DOHH2 (cell line): ENCODE data around the gene DPYD.

ENCODE experiments used
- H3F3A ChIP-seq: fragments of 200-600 bp; sonication (generic), shearing (Covaris generic); 2 replicates; pipeline ENCODE4 v1.6.0; 2016; ENCODE audit warnings: antibody characterized with exemption, mild to moderate bottlenecking; ENCODE audit not compliant: control insufficient read depth, insufficient read depth
- H3K27ac ChIP-seq: fragments of 200-600 bp; sonication (generic); 2 replicates; pipeline ENCODE4 v1.5.1; 2014; ENCODE audit warnings: low read depth, mild to moderate bottlenecking, low read length, moderate library complexity
- H3K27me3 ChIP-seq: fragments of 200-600 bp; sonication (generic); 2 replicates; pipeline ENCODE4 v1.6.1; 2014; ENCODE audit warnings: mild to moderate bottlenecking, low read length, mixed read lengths; ENCODE audit not compliant: control insufficient read depth
- H3K36me3 ChIP-seq: fragments of 200-600 bp; sonication (generic); 2 replicates; pipeline ENCODE4 v1.6.1; 2014; ENCODE audit warnings: mild to moderate bottlenecking, low read length, moderate library complexity, mixed read lengths; ENCODE audit not compliant: control insufficient read depth
- H3K4me1 ChIP-seq: fragments of 200-600 bp; sonication (generic); 2 replicates; pipeline ENCODE4 v1.6.1; 2014; ENCODE audit warnings: mild to moderate bottlenecking, low read length, mixed read lengths; ENCODE audit not compliant: control insufficient read depth
- H3K4me2 ChIP-seq: fragments of 200-600 bp; sonication (generic); 2 replicates; pipeline ENCODE4 v1.6.0; 2014; ENCODE audit warnings: mild to moderate bottlenecking, low read length, moderate library complexity
- H3K4me3 ChIP-seq: fragments of 200-600 bp; sonication (generic); 2 replicates; pipeline ENCODE4 v1.5.1; 2014; ENCODE audit warnings: mild to moderate bottlenecking, low read length, mixed read lengths
- H3K79me2 ChIP-seq: fragments of 200-600 bp; sonication (generic); 2 replicates; pipeline ENCODE4 v1.6.1; 2014; ENCODE audit warnings: mild to moderate bottlenecking, low read length, mixed read lengths; ENCODE audit not compliant: control insufficient read depth
- H3K9me2 ChIP-seq: fragments of 200-600 bp; sonication (generic); replicated peaks from 2 replicates; pipeline ENCODE4 v1.6.1; 2014; ENCODE audit warnings: mild to moderate bottlenecking, low read length, mixed read lengths; ENCODE audit not compliant: control insufficient read depth
- H3K9me3 ChIP-seq: fragments of 200-600 bp; sonication (generic); 2 replicates; pipeline ENCODE4 v1.6.1; 2014; ENCODE audit warnings: antibody characterized with exemption, low read length, mixed read lengths; ENCODE audit not compliant: control insufficient read depth, insufficient read depth
- H4K20me1 ChIP-seq: fragments of 200-600 bp; sonication (generic); 2 replicates; pipeline ENCODE4 v1.6.0; 2014; ENCODE audit warnings: low read depth, mild to moderate bottlenecking, antibody characterized with exemption, low read length, moderate library complexity; ENCODE audit not compliant: control insufficient read depth, insufficient read depth
- CTCF ChIP-seq: fragments of 200-600 bp; sonication (generic); IDR thresholded peaks from one replicate; pipeline ENCODE4 v1.5.1; 2014; ENCODE audit warnings: antibody characterized with exemption, mild to moderate bottlenecking, low read depth, low read length; ENCODE audit not compliant: poor library complexity, severe bottlenecking
- EZH2phosphoT487 ChIP-seq: fragments of 200-600 bp; sonication (generic); IDR thresholded peaks from 2 replicates; pipeline ENCODE4 v1.6.1; 2017; ENCODE audit warnings: borderline replicate concordance, mild to moderate bottlenecking, antibody characterized with exemption, low read length, moderate library complexity, mixed read lengths

DPYD gene

DNA sequence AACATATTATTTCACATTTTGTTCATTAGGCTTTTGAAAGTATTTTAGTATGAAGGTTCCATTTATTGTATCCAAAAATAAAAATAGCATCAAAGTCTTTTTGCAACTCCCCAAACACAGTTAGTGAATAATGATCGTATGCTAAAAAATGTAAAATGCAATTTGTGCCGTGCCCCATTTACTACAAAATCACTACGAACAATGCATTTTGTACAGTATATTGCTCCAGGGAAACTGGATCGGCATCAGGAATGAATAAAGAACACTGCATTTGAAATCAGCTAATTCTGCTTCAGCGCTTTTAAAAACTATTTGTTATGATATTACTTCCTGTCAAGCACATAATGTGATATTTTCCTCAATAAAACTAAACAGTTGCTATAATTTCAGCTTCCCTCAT is 547.8 kb downstream of the DPYD start:
- no peaks in the 10 kb centered on the region for H3K9me3 ChIP-seq
- no peaks in the 10 kb centered on the region for H3F3A ChIP-seq
- H3K36me3 ChIP-seq: no peaks in the 10 kb centered on the region
- H3K27ac ChIP-seq: no peak overlapping the region
- H3K79me2 ChIP-seq: no peaks in the 10 kb centered on the region
- H4K20me1 ChIP-seq: no peaks in the 10 kb centered on the region
- H3K4me2 ChIP-seq: no peak overlapping the region
- TF ChIP-seq EZH2phosphoT487 (no peak), CTCF (no peak)
- H3K4me1 ChIP-seq: no peaks in the 10 kb centered on the region
- H3K9me2 ChIP-seq: no peaks in the 10 kb centered on the region; the same call in 1 of the 2 replicates
- H3K4me3 ChIP-seq: no peak overlapping the region
- H3K27me3 ChIP-seq: no peaks in the 10 kb centered on the region

DNA sequence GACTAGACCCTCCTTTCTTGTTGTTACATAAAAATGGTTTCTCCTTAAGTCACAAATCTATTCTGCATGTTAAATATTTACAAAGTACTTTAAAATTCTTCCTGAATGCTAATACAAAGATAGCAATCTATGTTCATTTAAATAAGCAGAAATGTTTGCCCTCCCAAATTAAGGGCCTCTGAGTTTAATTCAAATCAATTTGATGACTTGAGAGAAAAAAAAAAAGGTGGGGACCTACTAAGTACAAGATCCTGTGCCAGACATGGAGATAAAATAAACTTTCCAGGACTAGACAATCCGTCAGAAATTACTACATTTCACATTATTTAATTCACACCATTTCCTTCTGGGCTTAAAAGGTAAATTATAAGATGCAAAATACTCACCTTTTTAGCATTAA is 548.3 kb downstream of the DPYD start:
- no peaks in the 10 kb centered on the region for H4K20me1 ChIP-seq
- no peak overlapping the region for H3K4me2 ChIP-seq
- TF ChIP-seq CTCF (no peak), EZH2phosphoT487 (no peak)
- no peaks in the 10 kb centered on the region for H3K27me3 ChIP-seq
- no peaks in the 10 kb centered on the region for H3K4me1 ChIP-seq
- no peaks in the 10 kb centered on the region for H3K79me2 ChIP-seq
- no peaks in the 10 kb centered on the region; the same call in 1 of the 2 replicates for H3K9me2 ChIP-seq
- H3K4me3 ChIP-seq: no peak overlapping the region
- no peaks in the 10 kb centered on the region for H3K9me3 ChIP-seq
- no peak overlapping the region for H3K27ac ChIP-seq
- H3F3A ChIP-seq: no peaks in the 10 kb centered on the region
- no peaks in the 10 kb centered on the region for H3K36me3 ChIP-seq

DNA sequence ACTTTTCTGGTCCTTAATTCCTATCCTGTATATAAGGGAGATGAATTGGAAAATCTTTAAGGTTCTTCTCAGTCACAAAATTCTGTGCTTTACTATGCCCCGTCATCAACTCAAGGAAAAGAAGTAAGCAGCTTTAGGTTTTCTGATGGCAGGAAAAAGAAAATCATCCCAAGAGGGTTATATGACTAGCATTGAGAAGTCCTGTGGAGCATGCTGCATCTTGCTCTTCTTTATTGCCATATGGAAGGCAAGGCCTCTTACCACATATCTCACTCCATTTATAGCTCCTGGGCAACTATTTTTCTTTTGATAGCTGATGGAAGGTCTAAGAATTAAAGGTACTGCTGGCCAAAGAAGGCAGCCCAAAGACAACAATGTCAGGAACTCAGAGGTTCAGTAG is 552.5 kb downstream of the DPYD start:
- H3F3A ChIP-seq: no peaks in the 10 kb centered on the region
- H3K9me3 ChIP-seq: no peaks in the 10 kb centered on the region
- no peaks in the 10 kb centered on the region for H3K27me3 ChIP-seq
- H3K4me3 ChIP-seq: no peak overlapping the region
- no peaks in the 10 kb centered on the region for H3K9me2 ChIP-seq
- no peak for TF ChIP-seq EZH2phosphoT487
- TF ChIP-seq CTCF: no peak
- H4K20me1 ChIP-seq: no peaks in the 10 kb centered on the region
- no peaks in the 10 kb centered on the region for H3K36me3 ChIP-seq
- no peaks in the 10 kb centered on the region for H3K79me2 ChIP-seq
- H3K27ac ChIP-seq: no peak overlapping the region
- H3K4me2 ChIP-seq: no peak overlapping the region
- H3K4me1 ChIP-seq: no peaks in the 10 kb centered on the region

DNA sequence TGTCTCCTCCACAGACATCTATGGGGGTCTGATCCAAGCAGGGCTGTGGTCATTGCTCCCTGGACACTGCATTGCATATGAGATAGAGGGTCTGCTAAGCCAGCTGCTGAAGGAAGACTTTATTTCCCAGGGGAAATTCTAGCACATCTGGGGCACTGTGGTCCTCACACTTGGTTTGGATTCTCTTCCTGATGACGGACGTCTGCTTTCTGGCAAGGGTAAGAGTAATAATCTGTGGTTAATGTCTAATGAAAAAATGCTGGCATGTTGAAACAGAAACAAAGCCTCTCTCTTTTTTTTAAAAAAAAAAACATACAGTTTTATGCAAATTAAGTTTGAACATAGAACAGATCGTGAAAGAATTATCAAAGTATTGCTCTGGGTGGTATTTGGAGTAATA is 553.9 kb downstream of the DPYD start:
- Histone ChIP-seq H3K4me1 (no peaks in the 10 kb centered on the region), H3K27me3 (no peaks in the 10 kb centered on the region), H3K9me2 (no peaks in the 10 kb centered on the region), H3K79me2 (no peaks in the 10 kb centered on the region), H3K9me3 (no peaks in the 10 kb centered on the region), H4K20me1 (no peaks in the 10 kb centered on the region), H3K36me3 (no peaks in the 10 kb centered on the region), H3K4me2 (no peak overlapping the region), H3F3A (no peaks in the 10 kb centered on the region), H3K4me3 (no peak overlapping the region), H3K27ac (no peak overlapping the region)
- TF ChIP-seq CTCF (no peak), EZH2phosphoT487 (no peak)
